Stimulated activated CD8-positive, alpha-beta memory T cell treated with anti-CD3 and anti-CD28 coated beads, Interleukin-2, amount 100 ng/mL, for 48 hours (primary cell): Measurements from ENCODE around the gene TSACC.

ENCODE experiments used
- DNase-seq, 2 donors: peaks; one replicate each; pipeline ENCODE4 v3.0.0-alpha.2; 2020; ENCODE audit warnings: low read depth in 2 of 2

TSACC gene

DNA sequence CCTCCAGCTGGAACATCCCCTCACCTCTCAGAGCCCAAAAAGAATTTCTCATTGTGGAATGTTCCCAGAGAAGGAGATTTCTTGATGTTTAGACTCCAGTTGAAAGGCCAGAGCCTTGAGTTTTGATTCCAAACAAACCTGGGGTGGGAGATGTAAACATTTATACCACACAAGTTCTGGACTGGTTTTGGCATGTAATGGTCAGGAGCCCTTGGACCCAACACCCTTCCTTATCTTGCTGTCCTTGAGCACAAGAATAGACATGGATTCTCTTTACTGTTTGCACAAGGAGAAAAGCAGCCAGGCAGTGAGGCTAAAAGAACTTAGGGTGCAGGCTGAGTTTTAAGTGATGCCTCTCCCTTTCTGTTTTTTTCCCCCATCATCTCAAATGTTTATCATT, 35.2 kb downstream of the TSACC start:
- DNase-seq, result no peak

DNA sequence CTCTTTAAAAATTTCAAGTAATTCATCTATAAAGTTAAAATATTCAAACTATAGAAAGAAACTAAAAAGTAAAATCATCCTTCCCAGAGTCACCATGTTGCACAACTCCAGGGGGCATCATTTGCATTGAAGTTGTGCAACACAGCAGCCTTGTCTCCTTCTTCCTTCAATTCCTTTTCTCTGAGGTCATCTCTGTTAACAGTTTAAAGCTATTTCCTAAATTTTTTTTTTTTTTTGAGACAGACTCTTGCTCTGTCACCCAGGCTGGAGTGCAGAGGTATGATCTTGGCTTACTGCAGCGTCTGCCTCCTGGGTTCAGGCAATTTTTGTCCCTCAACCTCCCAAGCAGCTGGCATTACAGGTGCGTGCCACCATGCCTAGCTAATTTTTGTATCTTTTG, 37.8 kb downstream of the TSACC start:
- DNase-seq, result no peak

DNA sequence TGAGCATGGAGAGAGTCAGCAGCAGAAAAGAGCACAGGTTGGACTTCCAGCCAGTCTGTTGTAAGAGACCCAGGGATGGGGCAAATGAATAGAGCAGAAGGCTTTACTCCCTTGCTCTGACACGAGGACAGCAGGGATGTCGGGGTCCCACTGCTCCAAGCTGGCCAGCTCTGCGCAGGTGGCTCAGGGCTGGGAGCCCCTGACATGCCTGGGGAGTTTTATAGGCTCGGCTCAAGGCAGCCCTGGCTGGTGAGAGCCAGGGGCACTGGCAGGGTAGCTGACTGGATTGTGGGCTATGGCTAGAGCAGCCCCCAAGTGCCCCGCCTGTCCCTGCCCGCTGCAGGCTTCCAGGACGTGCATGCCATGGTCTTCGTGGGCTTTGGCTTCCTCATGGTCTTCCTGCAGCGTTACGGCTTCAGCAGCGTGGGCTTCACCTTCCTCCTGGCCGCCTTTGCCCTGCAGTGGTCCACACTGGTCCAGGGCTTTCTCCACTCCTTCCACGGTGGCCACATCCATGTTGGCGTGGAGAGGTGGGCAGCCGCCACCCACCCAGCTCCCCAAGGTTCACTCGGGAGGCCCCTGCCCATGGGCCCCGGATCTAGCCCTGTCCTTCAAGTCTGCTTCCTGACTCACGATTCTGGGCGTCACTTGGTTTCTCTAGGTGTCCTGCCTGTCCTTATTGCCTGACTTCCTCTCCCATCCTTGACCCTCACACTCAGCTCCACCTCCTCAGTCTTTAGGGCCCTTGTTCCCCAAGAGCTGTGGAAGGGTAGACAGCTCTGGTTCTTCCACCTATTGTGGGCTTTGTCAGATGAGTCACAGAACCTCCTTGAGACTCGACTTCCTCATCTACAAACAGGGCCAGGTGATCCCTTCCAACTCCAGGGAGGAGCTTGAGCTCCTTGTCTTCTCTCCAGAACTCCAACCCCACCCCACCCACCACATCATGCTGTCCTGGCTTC, 38.9 kb downstream of the TSACC start:
- no peak for DNase-seq

DNA sequence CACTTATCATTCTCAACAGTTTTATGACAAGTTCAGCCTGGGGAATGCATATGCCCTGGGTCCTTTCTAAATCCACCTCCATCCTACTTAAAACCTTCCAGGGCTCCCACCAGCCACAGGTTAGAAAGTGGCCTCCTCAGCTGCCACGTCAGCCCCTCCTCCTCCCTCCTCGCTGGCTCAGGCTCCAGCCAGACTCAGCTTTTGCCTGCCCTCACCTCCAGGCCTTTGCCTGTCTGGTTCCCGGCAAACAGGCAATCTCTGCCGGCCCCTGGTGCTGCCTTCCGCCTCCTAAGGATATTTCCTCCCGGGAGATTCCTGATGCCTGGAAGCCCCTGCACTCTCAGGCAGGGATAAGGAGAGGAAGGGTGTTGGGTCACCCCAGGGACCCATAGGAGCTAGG, 40.2 kb downstream of the TSACC start:
- no peak for DNase-seq

DNA sequence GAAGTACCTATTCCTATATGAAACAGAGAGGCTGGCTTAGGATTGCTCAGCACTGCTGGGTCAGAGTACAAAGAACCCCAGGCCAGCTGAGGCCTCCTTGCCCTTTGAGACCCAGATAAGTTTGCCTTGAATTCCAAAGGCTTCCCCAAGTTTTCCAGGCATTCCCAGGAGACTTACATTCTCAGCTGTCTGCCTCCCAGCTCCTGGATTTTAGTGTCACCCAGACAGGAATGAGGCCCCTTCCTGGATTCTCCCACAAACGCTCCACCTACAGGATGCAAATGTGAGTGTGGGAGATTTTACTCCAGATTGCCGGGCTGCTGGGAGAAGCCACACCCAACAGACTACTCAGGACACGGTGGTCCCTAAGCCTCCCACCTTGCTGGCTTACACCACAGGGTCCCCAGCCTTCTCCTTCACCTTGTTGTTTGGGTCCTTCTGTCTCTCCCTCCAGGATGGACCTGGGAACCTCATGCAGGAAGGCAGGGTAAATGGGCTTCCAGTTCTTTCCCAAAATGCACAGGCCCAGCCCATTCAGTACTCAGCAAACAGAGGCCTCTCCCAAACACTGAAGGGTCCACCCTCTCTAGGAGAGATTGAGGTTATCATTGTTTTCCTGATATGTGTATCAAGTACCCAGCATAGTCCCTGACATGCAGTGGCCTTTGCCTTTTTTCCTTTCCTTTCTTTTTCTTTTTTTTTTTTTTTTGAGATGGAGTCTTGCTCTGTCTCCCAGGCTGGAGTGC, 41.3 kb downstream of the TSACC start:
- DNase-seq, result no peak

DNA sequence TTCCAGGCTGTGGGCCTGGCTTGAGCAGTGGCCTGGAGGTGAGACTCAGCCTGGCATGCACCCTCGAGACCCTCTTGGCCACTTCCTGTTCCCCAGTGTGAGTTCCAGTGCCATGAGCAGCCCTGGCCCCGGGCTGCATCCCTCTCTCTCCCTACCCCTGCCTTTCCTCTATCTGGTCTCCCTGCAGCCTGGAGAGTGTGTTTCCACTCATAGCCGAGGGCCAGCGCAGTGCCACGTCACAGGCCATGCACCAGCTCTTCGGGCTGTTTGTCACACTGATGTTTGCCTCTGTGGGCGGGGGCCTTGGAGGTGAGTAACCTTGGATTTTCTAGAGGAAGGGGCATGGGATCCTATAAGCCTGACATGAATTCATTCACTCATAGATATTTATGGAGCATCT, 44.2 kb downstream of the TSACC start:
- no peak for DNase-seq

DNA sequence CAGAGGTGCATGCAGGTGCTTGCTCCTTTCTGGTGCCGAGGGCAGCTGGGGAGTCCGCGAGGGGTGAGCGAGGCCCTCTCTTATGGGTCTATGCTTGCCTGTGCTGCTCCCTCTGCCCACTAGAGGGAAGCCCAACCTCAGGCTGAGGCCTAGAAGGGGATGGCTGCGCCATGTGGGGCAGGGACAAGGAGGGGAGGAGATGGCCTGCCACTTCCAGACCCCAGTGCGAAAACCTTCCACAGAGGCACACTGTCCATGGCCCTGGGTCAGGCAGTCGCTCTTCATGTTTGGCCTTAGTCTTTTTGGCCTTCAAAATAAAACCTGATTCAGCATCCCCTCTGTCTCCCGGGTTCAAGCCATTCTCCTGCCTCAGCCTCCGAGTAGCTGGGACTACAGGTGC, 44.7 kb downstream of the TSACC start:
- peak; percentile 47 to 52 for DNase-seq

DNA sequence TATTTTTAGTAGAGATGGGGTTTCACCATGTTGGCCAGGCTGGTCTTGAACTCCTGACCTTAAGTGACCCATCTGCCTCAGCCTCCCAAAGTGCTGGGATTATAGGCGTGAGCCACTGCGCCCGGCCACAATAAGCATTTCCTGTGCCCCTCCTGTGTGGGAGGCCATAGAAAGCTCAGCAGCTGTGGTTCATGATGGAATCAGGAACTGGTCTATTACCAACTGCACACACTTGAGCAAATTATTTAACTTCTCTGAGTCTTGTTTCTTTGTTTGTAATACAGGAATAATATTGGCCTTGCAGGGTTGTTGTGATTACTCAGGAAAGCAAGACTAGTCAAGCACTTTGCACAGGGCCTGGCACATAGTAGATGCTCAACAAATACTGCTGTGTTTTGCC, 45.7 kb downstream of the TSACC start:
- no peak for DNase-seq

DNA sequence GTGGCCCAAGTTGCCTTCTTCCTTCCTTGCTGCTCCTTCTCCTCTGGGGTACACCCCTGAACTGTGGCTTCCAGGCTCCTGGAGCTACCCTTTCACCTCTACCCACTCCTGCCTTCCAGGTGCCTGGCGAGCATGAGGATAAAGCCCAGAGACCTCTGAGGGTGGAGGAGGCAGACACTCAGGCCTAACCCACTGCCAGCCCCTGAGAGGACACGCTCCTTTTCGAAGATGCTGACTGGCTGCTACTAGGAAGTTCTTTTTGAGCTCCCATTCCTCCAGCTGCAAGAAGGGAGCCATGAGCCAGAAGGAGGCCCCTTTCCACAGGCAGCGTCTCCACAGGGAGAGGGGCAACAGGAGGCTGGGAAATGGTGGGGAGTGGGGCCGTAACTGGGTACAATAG, 46.3 kb downstream of the TSACC start:
- no peak for DNase-seq

DNA sequence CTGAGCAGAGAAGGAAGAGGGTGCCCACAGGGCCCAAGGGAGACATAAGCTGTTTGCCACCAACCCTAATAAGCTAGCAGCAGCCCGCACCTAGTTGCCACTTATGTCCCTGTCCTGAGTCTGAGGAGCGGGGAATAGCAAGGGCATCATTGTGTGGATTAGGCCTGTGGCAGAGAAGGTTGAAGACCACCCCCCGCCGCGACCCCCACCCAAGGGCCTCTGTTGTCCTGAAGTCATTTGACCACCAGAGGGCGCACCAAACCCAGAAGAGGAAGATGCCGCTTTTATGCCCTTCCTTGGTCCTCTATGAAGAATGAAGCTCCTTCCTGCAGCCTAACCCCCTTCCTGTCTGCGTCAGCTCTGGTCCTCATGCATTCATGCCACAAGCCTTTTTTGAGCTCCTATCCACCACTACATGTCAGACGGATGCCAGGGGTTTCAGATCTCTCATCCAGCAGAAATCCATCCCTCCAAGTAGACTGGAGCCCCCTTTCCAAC, 47.3 kb downstream of the TSACC start:
- DNase-seq, result peak; percentile 43 to 62

DNA sequence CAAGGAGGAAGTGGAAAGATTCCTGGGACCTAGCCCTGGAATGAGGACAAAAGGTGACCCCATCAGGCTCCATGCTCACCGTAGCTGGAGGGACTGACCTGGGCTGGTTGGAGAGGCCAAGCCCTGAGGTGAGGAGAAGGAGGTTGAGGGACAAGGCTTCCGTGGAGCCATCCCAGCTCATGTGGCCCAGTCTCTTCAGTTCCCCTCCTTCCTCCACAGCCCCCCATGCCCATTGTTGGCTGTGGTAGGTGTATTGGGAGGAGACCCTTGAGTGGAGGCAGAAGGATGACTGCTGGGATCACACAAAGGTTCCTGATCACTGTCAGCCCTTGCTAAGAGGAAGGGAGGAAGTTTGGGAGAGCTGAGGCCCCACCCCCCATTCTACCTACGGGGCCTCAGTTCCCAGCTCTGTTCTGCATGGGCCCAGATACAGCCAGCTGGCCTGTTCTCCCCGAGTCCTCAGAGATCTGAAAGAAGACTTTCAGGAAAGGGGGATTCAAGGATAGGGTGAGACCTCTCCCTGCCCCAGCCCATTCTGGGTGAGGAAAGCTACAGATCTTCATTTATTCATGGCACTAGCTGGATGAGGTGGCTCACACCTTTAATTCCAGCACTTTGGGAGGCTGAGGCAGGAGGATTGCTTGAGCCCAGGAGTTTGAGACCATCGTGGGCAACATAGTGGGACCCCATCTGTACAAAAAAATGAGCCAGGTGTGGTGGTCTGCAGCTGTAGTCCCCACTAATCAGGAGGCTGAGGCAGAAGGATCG, 48.0 kb downstream of the TSACC start:
- DNase-seq, result no peak

DNA sequence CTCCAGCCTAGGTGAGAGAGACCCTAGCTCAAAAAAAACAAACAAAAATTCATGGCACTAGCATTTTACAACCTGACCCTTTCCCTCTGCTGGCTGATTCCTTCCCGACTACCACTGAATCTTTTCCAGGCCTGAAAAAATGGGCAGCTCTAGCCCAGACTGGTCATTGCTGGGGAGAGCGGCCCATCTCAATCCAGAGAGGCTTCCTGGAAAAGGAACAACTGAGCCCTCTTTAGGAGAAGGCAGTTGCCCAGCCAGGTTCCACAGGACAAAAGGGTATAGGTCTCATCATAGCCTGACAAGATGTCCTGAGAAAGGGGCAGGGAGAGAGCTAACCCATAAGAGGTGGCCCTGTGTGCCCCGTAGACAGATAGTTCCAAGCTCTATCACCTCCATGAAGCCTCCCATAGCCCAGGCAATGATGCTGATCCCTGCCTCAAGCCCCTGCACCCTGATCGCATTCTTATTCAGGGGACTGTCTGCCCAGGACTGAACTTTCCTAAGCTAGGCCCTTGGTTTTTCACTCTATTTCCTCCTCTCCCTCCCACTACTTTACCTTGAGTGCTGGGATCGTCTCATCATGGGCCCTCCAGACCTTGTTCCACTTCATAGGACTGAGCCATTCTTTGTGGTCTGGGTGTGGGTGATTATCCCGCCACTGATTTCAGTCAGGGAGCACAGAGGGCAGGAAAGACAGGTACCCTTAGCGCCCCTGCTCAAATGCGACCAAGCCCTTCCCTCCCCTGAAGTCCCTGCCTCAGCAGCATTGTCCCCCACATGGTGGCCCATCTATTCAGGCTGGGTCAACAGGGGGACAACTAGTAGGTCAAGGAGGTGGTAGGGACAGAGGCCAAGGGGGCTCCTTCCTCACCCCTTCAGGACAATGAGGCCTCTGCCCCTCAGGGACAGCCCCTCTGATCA, 48.9 kb downstream of the TSACC start:
- no peak for DNase-seq

DNA sequence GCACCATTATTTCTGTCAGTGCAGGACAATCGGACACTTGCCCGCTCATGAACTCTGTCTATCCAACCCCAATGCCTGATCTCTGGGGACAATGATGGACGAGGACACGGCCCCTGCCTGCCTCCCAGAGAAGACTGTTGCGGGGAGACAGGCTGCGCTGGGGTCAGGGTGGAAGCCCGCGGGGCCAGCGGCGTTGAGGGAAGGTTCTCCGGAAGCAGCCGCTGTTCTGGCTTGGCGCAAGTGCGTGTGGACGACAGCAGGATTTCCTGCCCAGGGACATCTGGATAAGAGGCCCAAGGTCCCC, 49.5 kb downstream of the TSACC start:
- no peak for DNase-seq

DNA sequence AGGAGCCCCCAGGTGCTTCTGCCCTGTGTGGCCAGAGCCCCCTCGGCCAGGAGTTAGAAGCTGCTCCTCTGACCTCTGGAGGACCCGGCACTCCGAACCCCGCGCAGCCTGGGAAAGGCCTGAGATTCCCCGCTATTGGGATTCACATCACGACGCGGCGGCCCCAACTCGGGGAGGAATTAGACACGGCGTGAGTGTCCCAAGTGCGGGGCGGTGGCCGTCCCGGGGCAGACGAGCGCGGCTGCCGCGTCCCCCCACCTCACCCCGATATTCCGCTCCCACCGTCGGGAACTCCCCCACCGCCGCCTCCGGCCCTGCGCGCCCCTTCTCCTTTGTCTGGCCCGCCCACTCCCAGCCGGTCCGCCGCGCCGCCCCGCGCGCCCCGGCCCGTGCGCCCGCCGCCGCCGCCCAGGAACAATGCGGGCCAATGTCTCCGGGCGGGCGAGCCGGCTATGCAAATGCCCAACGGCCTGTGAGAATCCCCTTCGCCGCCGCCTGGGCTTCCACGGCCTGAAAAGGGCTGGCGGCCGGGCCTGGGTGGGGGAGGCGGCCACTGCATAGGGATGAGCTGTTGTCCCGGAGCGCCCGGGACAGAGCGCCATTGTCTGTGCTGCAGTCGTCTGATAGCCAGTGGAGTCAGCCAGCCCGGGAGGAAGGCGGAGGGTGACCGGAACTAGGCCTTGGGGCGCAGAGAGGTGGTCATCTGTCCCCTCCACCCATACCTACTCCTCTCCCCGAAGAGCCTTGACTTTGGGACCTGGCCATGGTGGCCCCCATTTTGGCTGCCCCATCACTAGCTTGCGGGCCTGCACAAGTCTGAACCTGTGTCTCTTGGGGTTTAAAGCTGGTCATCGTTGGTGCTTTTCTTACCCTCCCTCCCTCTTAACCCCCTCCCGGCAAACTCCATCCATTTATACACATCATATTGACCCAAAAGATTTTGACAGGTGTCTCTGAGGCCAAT, 50.1 kb downstream of the TSACC start:
- DNase-seq, result no peak

DNA sequence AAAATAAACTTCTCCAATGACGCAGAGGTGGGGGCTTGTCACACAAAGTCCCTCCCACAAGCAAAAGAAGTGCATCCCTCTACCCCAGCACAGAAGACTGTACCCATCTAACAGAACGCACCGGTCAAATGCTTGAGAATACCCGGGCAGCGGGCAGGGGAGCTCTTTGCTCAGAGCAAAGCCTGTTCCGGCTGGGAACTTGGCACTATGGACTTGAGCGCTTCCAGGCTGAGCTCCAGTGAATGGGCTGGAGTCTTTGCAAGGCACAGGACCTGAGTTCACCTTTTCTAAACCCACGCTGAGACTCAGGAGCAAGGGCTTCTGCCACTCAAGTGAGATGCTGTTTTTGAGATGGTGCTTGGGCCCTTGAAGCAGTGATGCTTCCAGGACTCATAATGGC, 51.0 kb downstream of the TSACC start:
- DNase-seq, result no peak

DNA sequence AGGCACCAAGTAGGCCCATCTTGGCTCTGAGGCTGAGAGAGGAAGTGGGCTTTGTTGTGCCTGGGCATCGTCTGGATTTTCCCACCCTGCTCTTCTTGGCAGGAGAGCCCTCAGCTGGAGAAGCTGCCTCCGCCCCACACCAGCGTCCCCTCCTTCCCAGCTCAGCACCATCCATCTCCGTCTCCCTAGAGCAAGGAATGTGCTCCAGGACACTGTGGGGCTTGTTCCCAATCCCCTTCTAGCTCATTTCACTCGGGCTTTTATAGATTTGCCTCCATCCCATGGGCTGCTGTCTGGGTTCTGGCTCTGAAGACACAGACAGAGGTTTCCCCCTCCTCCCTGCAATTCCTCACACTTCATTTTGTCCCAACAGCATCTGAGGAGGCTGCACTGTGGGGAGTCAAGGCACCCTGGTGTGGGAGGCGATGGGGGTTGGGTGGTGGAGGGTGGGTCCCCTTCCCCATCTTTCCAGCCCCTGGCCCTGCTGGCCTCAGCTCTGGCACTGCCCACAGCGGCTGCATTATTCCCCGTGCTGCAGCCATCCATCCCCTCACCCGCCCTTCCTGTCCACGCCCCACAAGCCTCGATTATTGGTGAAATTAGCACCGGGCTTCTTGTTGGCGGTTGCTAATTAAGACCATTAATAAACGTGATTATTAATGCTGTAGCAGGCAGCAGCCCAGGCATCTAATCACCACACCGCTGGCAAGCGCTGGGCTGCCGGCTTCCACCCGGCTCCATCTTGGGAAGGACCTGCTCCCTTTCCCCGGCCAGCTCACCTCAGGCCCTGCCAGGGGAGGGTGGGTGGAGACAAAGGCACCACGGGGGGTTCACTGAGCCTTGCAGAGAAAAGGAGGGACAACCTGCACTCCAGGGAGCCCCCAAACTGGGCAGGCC, 52.4 kb downstream of the TSACC start:
- DNase-seq, result no peak

DNA sequence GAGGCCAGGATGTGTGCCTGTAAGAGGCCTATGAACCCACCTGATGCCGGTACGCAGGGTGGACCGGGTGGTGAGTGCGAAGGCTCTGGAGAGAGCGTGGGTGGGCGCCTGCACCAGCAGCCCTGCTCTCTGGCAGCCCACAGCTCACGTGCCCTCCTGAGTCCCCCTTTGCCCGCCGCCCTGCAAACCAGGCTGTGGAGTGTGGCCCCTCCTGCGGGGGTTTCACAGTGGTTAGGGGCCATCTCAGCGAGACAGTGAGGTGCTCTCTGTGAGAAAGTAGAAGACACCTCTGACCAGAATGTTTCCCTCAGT, 53.0 kb downstream of the TSACC start:
- no peak for DNase-seq

DNA sequence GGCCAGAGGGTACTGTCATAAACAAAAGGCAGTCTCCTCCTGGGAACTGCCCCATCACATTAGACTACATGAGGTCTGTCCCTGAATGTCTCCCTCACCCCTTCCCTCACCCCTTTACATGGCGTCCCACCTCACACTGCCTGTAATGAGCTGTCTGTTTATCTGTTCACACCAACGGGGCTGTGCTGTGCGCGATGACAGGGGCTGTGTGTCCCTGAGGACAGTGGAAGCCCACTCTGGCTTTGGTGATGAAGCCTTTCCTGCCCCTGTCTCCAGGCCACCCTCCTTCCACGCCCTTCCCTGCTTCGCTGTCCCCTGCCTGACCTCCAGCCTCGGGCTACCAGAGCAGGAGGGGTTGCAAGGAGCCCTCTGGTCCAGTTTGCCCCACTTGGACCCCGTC, 53.4 kb downstream of the TSACC start:
- DNase-seq, result no peak

DNA sequence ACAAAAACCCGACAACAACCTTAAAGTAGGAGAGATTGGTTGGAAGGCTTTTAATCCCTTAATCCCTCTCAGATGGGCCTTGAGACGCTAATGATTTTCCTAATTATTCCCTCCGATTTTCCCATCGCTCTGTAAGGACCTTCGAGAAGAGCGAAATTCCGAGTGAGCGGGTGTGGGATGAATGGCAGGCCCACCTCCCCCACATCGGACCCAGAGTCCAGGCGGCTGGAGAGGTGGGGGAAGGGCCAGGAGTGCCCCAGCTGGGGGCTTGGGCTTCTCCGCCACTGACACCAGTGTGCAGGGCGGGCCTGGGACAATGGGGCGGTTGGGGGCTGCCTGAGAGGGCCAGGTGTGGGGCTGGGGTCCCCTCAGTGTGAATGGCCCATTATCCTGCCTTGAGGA, 54.1 kb downstream of the TSACC start:
- DNase-seq, result no peak
